Measurements from ENCODE around the gene EDARADD. TPM values are rescaled to one million over a fixed set of nuclear protein-coding genes. Genes with fewer than 3 reads are reported as not detected.

The EDARADD gene
- total and polyA plus RNA-seq, 2 of the 13 experiments (the other 11 are each of a cell fraction or from before 2014, with no cell fraction given), result 0.03 TPM; not detected in 1

GRCh38 chr1:236523704-236524141 is 129.6 kb downstream of the EDARADD start, which contains the start of gene LGALS8 (continued):
- TF ChIP-seq, protein P1, sequence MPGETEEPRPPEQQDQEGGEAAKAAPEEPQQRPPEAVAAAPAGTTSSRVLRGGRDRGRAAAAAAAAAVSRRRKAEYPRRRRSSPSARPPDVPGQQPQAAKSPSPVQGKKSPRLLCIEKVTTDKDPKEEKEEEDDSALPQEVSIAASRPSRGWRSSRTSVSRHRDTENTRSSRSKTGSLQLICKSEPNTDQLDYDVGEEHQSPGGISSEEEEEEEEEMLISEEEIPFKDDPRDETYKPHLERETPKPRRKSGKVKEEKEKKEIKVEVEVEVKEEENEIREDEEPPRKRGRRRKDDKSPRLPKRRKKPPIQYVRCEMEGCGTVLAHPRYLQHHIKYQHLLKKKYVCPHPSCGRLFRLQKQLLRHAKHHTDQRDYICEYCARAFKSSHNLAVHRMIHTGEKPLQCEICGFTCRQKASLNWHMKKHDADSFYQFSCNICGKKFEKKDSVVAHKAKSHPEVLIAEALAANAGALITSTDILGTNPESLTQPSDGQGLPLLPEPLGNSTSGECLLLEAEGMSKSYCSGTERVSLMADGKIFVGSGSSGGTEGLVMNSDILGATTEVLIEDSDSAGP (CRISPR knock-in tag; IDR thresholded peaks at IDR 0.05; ENCODE audit: borderline replicate concordance), result peak; percentile 77; the same call in 1 of the 2 replicates
- TF ChIP-seq CREBL2 (CRISPR knock-in tag; IDR thresholded peaks at IDR 0.05; ENCODE audit: borderline replicate concordance) (no peak), ZFP41 (CRISPR knock-in tag; IDR thresholded peaks at IDR 0.05; ENCODE audit: borderline replicate concordance) (no peak), RARG (CRISPR knock-in tag; IDR thresholded peaks at IDR 0.05; ENCODE audit: low read depth) (no peak), HNF1A (IDR thresholded peaks at IDR 0.05; ENCODE audit: low read depth) (0 out of 2 replicates have a peak, but pooled peaks have one; percentile 12), HNF1A (CRISPR knock-in tag; IDR thresholded peaks at IDR 0.05; ENCODE audit: borderline replicate concordance) (0 out of 2 replicates have a peak, but pooled peaks have one; percentile 5), HNRNPL (IDR thresholded peaks at IDR 0.05; ENCODE audit: low read depth, low read length) (peak; percentile 34; the same call in 1 of the 2 replicates), TOPORS (CRISPR knock-in tag; IDR thresholded peaks at IDR 0.05) (no peak), DBP (CRISPR knock-in tag; IDR thresholded peaks at IDR 0.05; ENCODE audit: not compliant biosample characterization) (no peak), ZNF879 (CRISPR knock-in tag; IDR thresholded peaks at IDR 0.05) (no peak), GFI1 (CRISPR knock-in tag; IDR thresholded peaks at IDR 0.05; ENCODE audit: borderline replicate concordance) (0 out of 2 replicates have a peak, but pooled peaks have one; percentile 13), ZNF367 (CRISPR knock-in tag; IDR thresholded peaks at IDR 0.05; ENCODE audit: borderline replicate concordance) (0 out of 2 replicates have a peak, but pooled peaks have one; percentile 75), ZNF460 (CRISPR knock-in tag; IDR thresholded peaks at IDR 0.05; ENCODE audit: borderline replicate concordance) (peak; percentile 12; the same call in 1 of the 2 replicates), FLYWCH1 (CRISPR knock-in tag; IDR thresholded peaks at IDR 0.05) (0 out of 2 replicates have a peak, but pooled peaks have one; percentile 10), ZNF564 (CRISPR knock-in tag; IDR thresholded peaks at IDR 0.05) (0 out of 2 replicates have a peak, but pooled peaks have one; percentile 40), ZNF773 (CRISPR knock-in tag; IDR thresholded peaks at IDR 0.05; ENCODE audit: borderline replicate concordance) (peak; percentile 80; the same call in 1 of the 2 replicates), RFXAP (CRISPR knock-in tag; IDR thresholded peaks at IDR 0.05; ENCODE audit: borderline replicate concordance) (0 out of 2 replicates have a peak, but pooled peaks have one; percentile 23), AGO1 (IDR thresholded peaks at IDR 0.05; ENCODE audit: low read depth, low read length, poor library complexity, severe bottlenecking) (peak; percentile 68), ZNF264 (CRISPR knock-in tag; IDR thresholded peaks at IDR 0.05) (0 out of 2 replicates have a peak, but pooled peaks have one; percentile 34)
- TF ChIP-seq, protein P2, sequence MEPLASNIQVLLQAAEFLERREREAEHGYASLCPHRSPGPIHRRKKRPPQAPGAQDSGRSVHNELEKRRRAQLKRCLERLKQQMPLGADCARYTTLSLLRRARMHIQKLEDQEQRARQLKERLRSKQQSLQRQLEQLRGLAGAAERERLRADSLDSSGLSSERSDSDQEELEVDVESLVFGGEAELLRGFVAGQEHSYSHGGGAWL (CRISPR knock-in tag; IDR thresholded peaks at IDR 0.05), result peak; percentile 56; the same call in 1 of the 2 replicates

Measured in HepG2 (cell line).